DND-41 (cell line): ENCODE measurements around the gene RAB18.

Experiments
- ATAC-seq: fragments of 200-7000 bp; cut with Tn5 transposase; 3 replicates; pipeline ENCODE4 v1.9.1; 2021; ENCODE audit warnings: low read depth; ENCODE audit not compliant: insufficient read depth
- DNase-seq: peaks from one replicate; pipeline ENCODE4 v3.0.0-alpha.2; 2020
- H2AFZ ChIP-seq: 2 replicates; pipeline ENCODE4 v1.6.0; 2012; ENCODE audit warnings: low read depth, low read length
- H3K27ac ChIP-seq: 2 replicates; pipeline ENCODE4 v1.5.1; 2012; ENCODE audit warnings: low read length, inconsistent platforms
- H3K27me3 ChIP-seq: fragments of 200-600 bp; sonication (generic); 2 replicates; pipeline ENCODE4 v1.6.0; 2012; ENCODE audit warnings: low read length, mild to moderate bottlenecking, inconsistent platforms; ENCODE audit not compliant: insufficient read depth, poor library complexity
- H3K36me3 ChIP-seq: 2 replicates; pipeline ENCODE4 v1.5.1; 2012; ENCODE audit warnings: low read length, inconsistent platforms; ENCODE audit not compliant: insufficient read depth
- H3K4me1 ChIP-seq: 2 replicates; pipeline ENCODE4 v1.5.1; 2012; ENCODE audit warnings: mild to moderate bottlenecking, low read length; ENCODE audit not compliant: insufficient read depth
- H3K4me2 ChIP-seq: 2 replicates; pipeline ENCODE4 v1.6.0; 2012; ENCODE audit warnings: mild to moderate bottlenecking, moderate library complexity, low read length, inconsistent platforms; ENCODE audit not compliant: insufficient read depth
- H3K4me3 ChIP-seq, 2 experiments: fragments of 200-600 bp in 1 of 2; shearing (Covaris generic) in 1 of 2; 2 replicates each; pipeline ENCODE4 v1.5.1; 2012 to 2016; ENCODE audit warnings: inconsistent platforms in 2 of 2, low read length in 2 of 2, mild to moderate bottlenecking in 2 of 2, low read depth in 1 of 2, moderate library complexity in 1 of 2
- H3K79me2 ChIP-seq: 2 replicates; pipeline ENCODE4 v1.6.0; 2012; ENCODE audit warnings: low read length, inconsistent platforms; ENCODE audit not compliant: insufficient read depth
- H3K9ac ChIP-seq: 2 replicates; pipeline ENCODE4 v1.6.0; 2012; ENCODE audit warnings: low read depth, mild to moderate bottlenecking, inconsistent platforms, low read length, moderate library complexity
- H3K9me3 ChIP-seq: 2 replicates; pipeline ENCODE4 v1.5.1; 2012; ENCODE audit warnings: low read length, moderate library complexity, mild to moderate bottlenecking, inconsistent platforms; ENCODE audit not compliant: insufficient read depth, severe bottlenecking
- H4K20me1 ChIP-seq: 2 replicates; pipeline ENCODE4 v1.6.0; 2012; ENCODE audit warnings: low read length; ENCODE audit not compliant: insufficient read depth
- EZH2 ChIP-seq: IDR thresholded peaks from 3 replicates; pipeline ENCODE4 v1.6.1; 2012; ENCODE audit warnings: borderline replicate concordance, low read depth, mild to moderate bottlenecking, moderate library complexity, low read length, inconsistent platforms; ENCODE audit not compliant: severe bottlenecking
- TF ChIP-seq, protein P1 (sequence below): IDR thresholded peaks from 2 replicates; pipeline ENCODE4 v1.5.1; 2012; ENCODE audit warnings: borderline replicate concordance, low read length, moderate library complexity, mild to moderate bottlenecking; ENCODE audit not compliant: poor library complexity, severe bottlenecking; ENCODE audit errors: extremely low read depth

RAB18 gene

GRCh38 chr10:27518261-27518660 is 14.2 kb downstream of the RAB18 start:
- Histone ChIP-seq H3K4me1 (peaks cover 5% of the 10 kb centered on the region; the same call in 1 of the 2 replicates), H3K79me2 (peaks cover 95% of the 10 kb centered on the region), H4K20me1 (peaks cover 17% of the 10 kb centered on the region; the same call in 1 of the 2 replicates), H3K9me3 (no peaks in the 10 kb centered on the region), H2AFZ (no peak overlapping the region), H3K27me3 (no peaks in the 10 kb centered on the region), H3K4me3 (no peak overlapping the region), H3K36me3 (peaks cover 16% of the 10 kb centered on the region), H3K27ac (no peak overlapping the region), H3K4me2 (no peak overlapping the region), H3K9ac (no peak overlapping the region)
- DNase-seq: no peak
- no peak for ATAC-seq
- TF ChIP-seq, protein P1, sequence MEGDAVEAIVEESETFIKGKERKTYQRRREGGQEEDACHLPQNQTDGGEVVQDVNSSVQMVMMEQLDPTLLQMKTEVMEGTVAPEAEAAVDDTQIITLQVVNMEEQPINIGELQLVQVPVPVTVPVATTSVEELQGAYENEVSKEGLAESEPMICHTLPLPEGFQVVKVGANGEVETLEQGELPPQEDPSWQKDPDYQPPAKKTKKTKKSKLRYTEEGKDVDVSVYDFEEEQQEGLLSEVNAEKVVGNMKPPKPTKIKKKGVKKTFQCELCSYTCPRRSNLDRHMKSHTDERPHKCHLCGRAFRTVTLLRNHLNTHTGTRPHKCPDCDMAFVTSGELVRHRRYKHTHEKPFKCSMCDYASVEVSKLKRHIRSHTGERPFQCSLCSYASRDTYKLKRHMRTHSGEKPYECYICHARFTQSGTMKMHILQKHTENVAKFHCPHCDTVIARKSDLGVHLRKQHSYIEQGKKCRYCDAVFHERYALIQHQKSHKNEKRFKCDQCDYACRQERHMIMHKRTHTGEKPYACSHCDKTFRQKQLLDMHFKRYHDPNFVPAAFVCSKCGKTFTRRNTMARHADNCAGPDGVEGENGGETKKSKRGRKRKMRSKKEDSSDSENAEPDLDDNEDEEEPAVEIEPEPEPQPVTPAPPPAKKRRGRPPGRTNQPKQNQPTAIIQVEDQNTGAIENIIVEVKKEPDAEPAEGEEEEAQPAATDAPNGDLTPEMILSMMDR: no peak
- no peak for TF ChIP-seq EZH2

DNA sequence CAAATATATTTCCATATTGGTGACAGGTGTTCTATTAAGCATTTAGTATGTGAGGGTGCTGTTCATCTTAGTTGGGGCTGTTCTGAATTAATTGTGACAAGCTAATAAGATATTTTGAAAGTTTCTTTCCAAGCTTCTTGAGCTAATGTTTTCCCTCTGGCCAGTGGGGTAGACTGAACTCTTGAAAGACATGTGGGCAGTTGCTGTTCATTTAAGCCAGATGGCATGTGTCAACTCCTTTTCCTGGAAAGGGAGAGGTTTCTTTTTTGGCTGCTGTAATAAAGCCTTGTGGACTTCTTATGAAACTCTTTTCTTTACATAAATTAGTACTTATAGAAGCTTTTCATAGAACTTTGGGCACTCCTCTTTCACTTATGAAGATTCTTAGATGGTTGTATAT is 21.7 kb downstream of the RAB18 start:
- no peaks in the 10 kb centered on the region for H3K27me3 ChIP-seq
- DNase-seq (no peak), ATAC-seq (no peak)
- H3K4me3 ChIP-seq: no peak overlapping the region
- TF ChIP-seq EZH2: no peak
- TF ChIP-seq, protein P1: no peak
- H3K36me3 ChIP-seq: 0 out of 2 replicates have a peak, but pooled peaks cover 3% of the 10 kb centered on the region
- no peak overlapping the region for H2AFZ ChIP-seq
- H3K9me3 ChIP-seq: no peaks in the 10 kb centered on the region
- H3K79me2 ChIP-seq: peaks cover 93% of the 10 kb centered on the region
- 0 out of 2 replicates have a peak, but pooled peaks cover 2% of the 10 kb centered on the region for H3K4me1 ChIP-seq
- no peak overlapping the region for H3K4me2 ChIP-seq
- no peak overlapping the region; the same call in 1 of the 2 replicates for H3K27ac ChIP-seq
- no peak overlapping the region for H3K9ac ChIP-seq
- H4K20me1 ChIP-seq: peaks cover 33% of the 10 kb centered on the region

GRCh38 chr10:27526242-27526641 is 22.1 kb downstream of the RAB18 start:
- DNase-seq (no peak), ATAC-seq (no peak)
- H3K9ac ChIP-seq: no peak overlapping the region
- H3K9me3 ChIP-seq: no peaks in the 10 kb centered on the region
- H4K20me1 ChIP-seq: peaks cover 33% of the 10 kb centered on the region
- no peaks in the 10 kb centered on the region for H3K27me3 ChIP-seq
- no peak for TF ChIP-seq EZH2
- TF ChIP-seq, protein P1: no peak
- 0 out of 2 replicates have a peak, but pooled peaks cover 3% of the 10 kb centered on the region for H3K36me3 ChIP-seq
- H3K27ac ChIP-seq: no peak overlapping the region
- H3K79me2 ChIP-seq: peaks cover 91% of the 10 kb centered on the region
- no peak overlapping the region for H3K4me3 ChIP-seq
- H3K4me1 ChIP-seq: 0 out of 2 replicates have a peak, but pooled peaks cover 2% of the 10 kb centered on the region
- H3K4me2 ChIP-seq: no peak overlapping the region
- no peak overlapping the region for H2AFZ ChIP-seq
